Measurements from ENCODE around the gene KLHDC10. TPM values are rescaled to one million over a fixed set of nuclear protein-coding genes. Genes with fewer than 3 reads are reported as not detected.

The KLHDC10 gene
- total RNA-seq, 1 donor from 2014 or later = 49.1 TPM

GRCh38 chr7:130137207-130137606 is 66.9 kb downstream of the KLHDC10 start:
- H3K4me3 ChIP-seq (ENCODE audit: low read length in 3 of 3) = no peak overlapping the region
- peaks cover 0 to 3% (median 3%) of the 10 kb centered on the region in 3 donors for H3K4me1 ChIP-seq (ENCODE audit: control insufficient read depth in 3 of 3, insufficient read depth in 3 of 3, low read length in 3 of 3)
- H3K36me3 ChIP-seq (ENCODE audit: control insufficient read depth in 3 of 3, insufficient read depth in 3 of 3, low read length in 3 of 3) = peaks cover 8 to 30% (median 12%) of the 10 kb centered on the region in 3 donors
- H3K27ac ChIP-seq (ENCODE audit: low read depth, low read length) = no peak overlapping the region
- no peaks in the 10 kb centered on the region for H3K9me3 ChIP-seq (ENCODE audit: control insufficient read depth in 3 of 3, low read length in 3 of 3)
- no peaks in the 10 kb centered on the region for H3K27me3 ChIP-seq (ENCODE audit: control insufficient read depth in 3 of 3, insufficient read depth in 3 of 3, low read length in 3 of 3)
- no peak overlapping the region for H3K9ac ChIP-seq (ENCODE audit: low read depth in 1 of 3, low read length in 3 of 3)

DNA sequence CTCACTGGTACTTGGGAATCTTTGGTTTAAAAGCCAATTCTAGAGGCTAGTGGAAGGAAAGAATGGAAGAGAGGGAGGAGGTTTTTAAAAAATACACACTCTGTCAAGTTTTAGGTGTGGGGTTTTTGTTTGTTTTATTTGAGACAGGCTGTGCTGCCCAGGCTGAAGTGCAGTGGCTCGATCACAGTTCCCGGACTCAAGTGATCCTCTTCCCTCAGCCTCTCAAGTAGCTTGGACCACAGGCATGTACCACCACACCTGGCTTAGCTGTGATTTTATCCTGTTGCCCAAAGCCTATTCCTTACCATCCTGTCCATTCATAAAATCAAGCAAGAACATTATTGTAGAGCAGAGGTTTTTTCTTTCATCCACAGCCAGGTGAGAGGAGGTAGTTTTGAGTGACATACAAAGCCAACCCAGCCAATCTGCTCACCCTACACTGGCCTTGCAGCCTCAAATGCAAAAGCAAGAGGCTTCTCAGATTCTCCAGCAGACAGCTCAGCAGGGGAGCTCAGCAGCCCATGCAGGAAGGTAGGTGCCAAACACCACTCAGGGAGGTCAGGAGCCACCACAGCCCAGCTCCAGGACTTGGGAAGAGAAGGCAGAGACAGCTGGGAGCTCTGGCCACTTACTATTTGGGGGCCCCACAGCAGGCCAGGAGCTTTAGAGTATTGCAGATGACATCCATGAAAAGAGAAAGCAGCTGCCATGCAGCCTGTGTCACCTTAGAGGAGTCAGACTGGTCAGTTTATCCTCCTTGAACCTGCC is 69.0 kb downstream of the KLHDC10 start:
- H3K36me3 ChIP-seq (ENCODE audit: control insufficient read depth in 3 of 3, insufficient read depth in 3 of 3, low read length in 3 of 3) = peaks cover 3 to 13% (median 12%) of the 10 kb centered on the region in 3 donors
- no peak overlapping the region for H3K9ac ChIP-seq (ENCODE audit: low read depth in 1 of 3, low read length in 3 of 3)

DNA sequence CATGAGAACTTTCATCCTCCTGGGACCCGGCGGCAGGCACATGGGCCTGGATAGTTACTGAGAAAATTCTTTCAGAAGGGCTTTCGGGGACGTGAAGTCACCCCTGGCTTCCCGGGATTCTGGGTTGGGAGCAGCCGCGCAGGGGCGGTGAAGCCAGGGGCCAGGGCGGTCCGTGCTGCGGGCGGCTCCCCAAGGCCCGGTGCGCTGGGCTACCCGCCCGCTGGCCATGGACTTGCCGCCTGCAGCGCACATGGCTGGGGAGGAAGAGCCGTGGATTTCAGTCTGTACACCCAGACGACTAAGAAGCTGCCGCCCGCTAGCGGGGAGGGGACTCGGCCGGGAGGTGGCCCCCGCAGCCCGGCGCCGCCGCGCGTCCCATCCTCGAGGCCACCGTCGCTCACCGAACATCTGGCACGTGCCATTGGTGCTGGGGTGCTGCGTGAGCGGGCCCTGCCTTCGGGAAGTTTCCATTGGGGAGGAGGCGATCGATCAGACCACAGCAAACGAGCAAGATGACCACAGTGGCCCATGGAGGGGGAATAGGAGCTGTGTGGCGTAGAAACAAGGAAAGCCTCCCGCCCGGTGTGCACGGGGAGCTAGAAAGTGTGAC is 70.3 kb downstream of the KLHDC10 start:
- Histone ChIP-seq H3K4me3 (ENCODE audit: low read length in 3 of 3) (peak overlapping the region in 2 of 3 donors; percentile 54 to 57), H3K9ac (ENCODE audit: low read depth in 1 of 3, low read length in 3 of 3) (peak overlapping the region in 2 of 3 donors; percentile 50 to 69), H3K27ac (ENCODE audit: low read depth, low read length) (peak overlapping the region; percentile 56)

More for the DNA sequence above, 69.0 kb downstream of the KLHDC10 start:
- Histone ChIP-seq H3K27ac (ENCODE audit: low read depth, low read length) (no peak overlapping the region), H3K27me3 (ENCODE audit: control insufficient read depth in 3 of 3, insufficient read depth in 3 of 3, low read length in 3 of 3) (no peaks in the 10 kb centered on the region), H3K4me1 (ENCODE audit: control insufficient read depth in 3 of 3, insufficient read depth in 3 of 3, low read length in 3 of 3) (peaks cover 0 to 3% (median 3%) of the 10 kb centered on the region in 3 donors), H3K9me3 (ENCODE audit: control insufficient read depth in 3 of 3, low read length in 3 of 3) (no peaks in the 10 kb centered on the region), H3K4me3 (ENCODE audit: low read length in 3 of 3) (no peak overlapping the region)

GRCh38 chr7:130141161-130141883 is 71.0 kb downstream of the KLHDC10 start:
- Histone ChIP-seq H3K9ac (ENCODE audit: low read depth in 1 of 3, low read length in 3 of 3) (peak overlapping the region; percentile 50 to 69 (median 61)), H3K27me3 (ENCODE audit: control insufficient read depth in 3 of 3, insufficient read depth in 3 of 3, low read length in 3 of 3) (no peaks in the 10 kb centered on the region), H3K27ac (ENCODE audit: low read depth, low read length) (peak overlapping the region; percentile 56), H3K9me3 (ENCODE audit: control insufficient read depth in 3 of 3, low read length in 3 of 3) (no peaks in the 10 kb centered on the region), H3K4me1 (ENCODE audit: control insufficient read depth in 3 of 3, insufficient read depth in 3 of 3, low read length in 3 of 3) (peaks cover 0 to 3% (median 3%) of the 10 kb centered on the region in 3 donors), H3K36me3 (ENCODE audit: control insufficient read depth in 3 of 3, insufficient read depth in 3 of 3, low read length in 3 of 3) (peaks cover 0 to 5% (median 0%) of the 10 kb centered on the region in 3 donors), H3K4me3 (ENCODE audit: low read length in 3 of 3) (peak overlapping the region; percentile 54 to 72 (median 57))

More for the DNA sequence above, 70.3 kb downstream of the KLHDC10 start:
- no peaks in the 10 kb centered on the region for H3K9me3 ChIP-seq (ENCODE audit: control insufficient read depth in 3 of 3, low read length in 3 of 3)
- H3K4me1 ChIP-seq (ENCODE audit: control insufficient read depth in 3 of 3, insufficient read depth in 3 of 3, low read length in 3 of 3) = peaks cover 0 to 3% (median 3%) of the 10 kb centered on the region in 3 donors
- peaks cover 0 to 7% (median 5%) of the 10 kb centered on the region in 3 donors for H3K36me3 ChIP-seq (ENCODE audit: control insufficient read depth in 3 of 3, insufficient read depth in 3 of 3, low read length in 3 of 3)
- no peaks in the 10 kb centered on the region for H3K27me3 ChIP-seq (ENCODE audit: control insufficient read depth in 3 of 3, insufficient read depth in 3 of 3, low read length in 3 of 3)

DNA sequence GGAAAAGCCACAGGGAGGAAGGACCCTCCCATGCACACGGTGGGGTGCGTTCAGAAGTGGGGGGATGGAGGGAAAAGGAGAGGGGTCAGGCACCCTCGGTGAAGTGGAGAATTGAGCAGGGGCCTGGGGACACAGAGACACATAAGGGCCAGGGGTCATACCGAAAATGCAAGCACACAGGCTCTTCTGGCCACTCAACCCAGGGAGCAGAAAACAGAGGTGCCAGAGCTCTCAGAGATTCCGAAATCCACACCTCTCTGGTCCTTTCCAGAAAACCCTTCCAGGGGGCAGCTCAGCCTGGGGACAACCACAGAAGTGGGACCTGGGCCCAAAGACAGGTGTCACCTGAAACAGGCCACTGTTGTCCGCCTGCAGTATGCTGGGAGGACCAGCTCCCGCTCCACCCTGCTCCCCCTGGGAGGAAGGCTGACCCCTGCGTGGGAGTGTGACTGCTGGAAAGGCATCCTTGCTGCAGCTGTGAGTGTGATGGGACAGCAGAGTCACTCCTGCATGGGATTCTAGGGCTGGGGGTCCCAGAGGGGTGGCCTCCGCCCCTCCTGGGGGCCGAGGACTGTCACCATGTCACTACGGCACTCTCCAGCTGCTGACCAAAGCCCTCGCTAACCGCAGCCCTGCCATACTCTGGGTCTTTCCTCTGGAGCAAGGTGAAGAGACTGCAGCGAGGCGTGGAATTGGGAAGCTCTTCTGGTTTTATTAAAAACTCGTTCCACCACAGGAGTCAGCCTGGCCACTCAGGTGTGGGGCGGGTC is 71.7 kb downstream of the KLHDC10 start:
- Histone ChIP-seq H3K27me3 (ENCODE audit: control insufficient read depth in 3 of 3, insufficient read depth in 3 of 3, low read length in 3 of 3) (no peaks in the 10 kb centered on the region), H3K9me3 (ENCODE audit: control insufficient read depth in 3 of 3, low read length in 3 of 3) (no peaks in the 10 kb centered on the region), H3K36me3 (ENCODE audit: control insufficient read depth in 3 of 3, insufficient read depth in 3 of 3, low read length in 3 of 3) (peaks cover 0 to 2% (median 0%) of the 10 kb centered on the region in 3 donors), H3K9ac (ENCODE audit: low read depth in 1 of 3, low read length in 3 of 3) (peak overlapping the region; percentile 50 to 69 (median 61)), H3K4me1 (ENCODE audit: control insufficient read depth in 3 of 3, insufficient read depth in 3 of 3, low read length in 3 of 3) (peaks cover 0 to 3% (median 3%) of the 10 kb centered on the region in 3 donors), H3K27ac (ENCODE audit: low read depth, low read length) (peak overlapping the region; percentile 56), H3K4me3 (ENCODE audit: low read length in 3 of 3) (peak overlapping the region; percentile 54 to 72 (median 57))

- Histone ChIP-seq H3K9me3 (ENCODE audit: control insufficient read depth in 3 of 3, low read length in 3 of 3) (no peaks in the 10 kb centered on the region), H3K4me1 (ENCODE audit: control insufficient read depth in 3 of 3, insufficient read depth in 3 of 3, low read length in 3 of 3) (peaks cover 0 to 3% (median 3%) of the 10 kb centered on the region in 3 donors), H3K4me3 (ENCODE audit: low read length in 3 of 3) (no peak overlapping the region), H3K9ac (ENCODE audit: low read depth in 1 of 3, low read length in 3 of 3) (no peak overlapping the region), H3K36me3 (ENCODE audit: control insufficient read depth in 3 of 3, insufficient read depth in 3 of 3, low read length in 3 of 3) (peaks cover 0 to 2% (median 0%) of the 10 kb centered on the region in 3 donors), H3K27me3 (ENCODE audit: control insufficient read depth in 3 of 3, insufficient read depth in 3 of 3, low read length in 3 of 3) (no peaks in the 10 kb centered on the region), H3K27ac (ENCODE audit: low read depth, low read length) (no peak overlapping the region)
Measured at GRCh38 chr7:130142654-130143333, 72.5 kb downstream of the KLHDC10 start.

DNA sequence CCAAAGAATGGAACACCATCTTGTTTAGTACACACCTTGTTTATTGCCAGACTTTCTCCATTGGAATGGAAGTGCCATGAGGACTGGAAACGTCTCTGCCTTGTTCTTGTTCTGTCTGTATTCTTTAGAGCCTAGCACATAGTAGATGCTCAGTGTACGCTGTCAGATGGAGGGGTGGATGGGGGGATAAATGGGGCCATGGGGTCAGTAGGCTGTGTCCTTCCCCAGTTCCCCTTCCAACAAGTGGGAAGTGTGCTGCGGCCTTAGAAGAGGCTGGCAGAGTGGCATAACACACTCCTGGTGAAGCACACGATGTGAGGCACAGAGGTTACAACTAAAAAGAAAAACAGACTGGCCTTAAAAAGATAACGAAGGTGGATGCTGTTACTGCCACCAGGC is 73.0 kb downstream of the KLHDC10 start:
- Histone ChIP-seq H3K4me3 (ENCODE audit: low read length in 3 of 3) (no peak overlapping the region), H3K27me3 (ENCODE audit: control insufficient read depth in 3 of 3, insufficient read depth in 3 of 3, low read length in 3 of 3) (no peaks in the 10 kb centered on the region), H3K9ac (ENCODE audit: low read depth in 1 of 3, low read length in 3 of 3) (no peak overlapping the region), H3K4me1 (ENCODE audit: control insufficient read depth in 3 of 3, insufficient read depth in 3 of 3, low read length in 3 of 3) (peaks cover 0 to 3% (median 3%) of the 10 kb centered on the region in 3 donors), H3K36me3 (ENCODE audit: control insufficient read depth in 3 of 3, insufficient read depth in 3 of 3, low read length in 3 of 3) (peaks cover 0 to 2% (median 0%) of the 10 kb centered on the region in 3 donors), H3K27ac (ENCODE audit: low read depth, low read length) (no peak overlapping the region), H3K9me3 (ENCODE audit: control insufficient read depth in 3 of 3, low read length in 3 of 3) (no peaks in the 10 kb centered on the region)

DNA sequence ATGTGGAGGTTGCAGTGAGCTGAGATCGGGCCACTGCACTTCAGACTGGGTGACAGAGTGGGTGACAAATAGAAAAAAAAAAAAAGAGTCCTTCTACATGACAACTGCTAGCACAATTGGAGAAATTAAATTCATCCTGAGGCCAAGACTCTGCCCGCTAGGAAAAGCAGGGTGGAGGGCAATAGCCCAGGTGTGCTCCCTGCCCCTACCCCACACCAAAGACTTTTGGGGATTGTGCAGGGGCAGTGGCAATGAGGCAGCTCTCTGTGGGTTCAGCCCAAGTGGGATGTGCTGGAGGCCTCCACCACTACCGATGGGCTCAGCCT is 73.6 kb downstream of the KLHDC10 start:
- H3K36me3 ChIP-seq (ENCODE audit: control insufficient read depth in 3 of 3, insufficient read depth in 3 of 3, low read length in 3 of 3) = peaks cover 0 to 2% (median 0%) of the 10 kb centered on the region in 3 donors
- no peaks in the 10 kb centered on the region for H3K9me3 ChIP-seq (ENCODE audit: control insufficient read depth in 3 of 3, low read length in 3 of 3)
- H3K4me3 ChIP-seq (ENCODE audit: low read length in 3 of 3) = no peak overlapping the region
- H3K9ac ChIP-seq (ENCODE audit: low read depth in 1 of 3, low read length in 3 of 3) = no peak overlapping the region
- peaks cover 0 to 3% (median 3%) of the 10 kb centered on the region in 3 donors for H3K4me1 ChIP-seq (ENCODE audit: control insufficient read depth in 3 of 3, insufficient read depth in 3 of 3, low read length in 3 of 3)
- no peaks in the 10 kb centered on the region for H3K27me3 ChIP-seq (ENCODE audit: control insufficient read depth in 3 of 3, insufficient read depth in 3 of 3, low read length in 3 of 3)
- no peak overlapping the region for H3K27ac ChIP-seq (ENCODE audit: low read depth, low read length)
